ENCODE measurements around the gene ELP1. TPM values are rescaled to one million over a fixed set of nuclear protein-coding genes. Genes with fewer than 3 reads are reported as not detected.
"Not testable (repeated sequence)": the region's sequence is repeated elsewhere in the genome, so short reads cannot be mapped to it uniquely, and the experiment has no call there.

The ELP1 gene
- total RNA-seq, 4 donors from 2014 or later = 19.1 to 26.4 (median 22.9) TPM

DNA sequence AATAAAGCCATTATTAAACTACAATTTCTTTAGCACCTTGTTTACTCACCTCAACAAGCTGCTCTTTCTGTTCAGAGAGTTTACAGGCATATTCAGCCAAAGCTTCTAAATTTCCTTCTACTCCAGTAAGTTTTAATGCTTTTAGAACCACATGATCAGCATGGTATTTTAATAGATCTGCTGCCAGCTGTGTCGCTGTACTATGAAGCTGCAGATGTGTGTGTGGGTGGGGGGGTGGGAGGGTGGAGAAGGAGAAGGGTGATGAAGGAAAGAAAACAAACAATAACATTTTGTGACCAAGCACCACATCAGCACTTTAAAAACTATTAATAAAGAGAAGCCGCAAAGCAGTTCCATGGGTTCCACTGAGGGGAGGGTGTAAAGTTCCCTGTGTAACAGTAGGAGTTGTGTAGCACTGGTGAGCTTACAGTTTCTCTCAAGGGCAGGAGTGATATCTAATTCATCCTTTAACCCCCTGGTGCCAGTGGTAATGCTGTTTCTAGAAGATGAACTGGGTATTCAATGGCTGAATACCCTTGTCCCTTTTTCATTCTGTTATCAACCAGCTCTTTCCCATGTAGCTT lies 38.8 kb upstream of the ELP1 start:
- Histone ChIP-seq H3K27ac (no peak overlapping the region), H3K4me1 (no peaks in the 10 kb centered on the region), H3K27me3 (no peaks in the 10 kb centered on the region), H3K9me3 (no peaks in the 10 kb centered on the region), H3K36me3 (no peaks in the 10 kb centered on the region), H3K4me3 (no peak overlapping the region)
- no peak for DNase-seq
- TF ChIP-seq POLR2A (IDR thresholded peaks at IDR 0.05) = no peak
- no peak for TF ChIP-seq CTCF (IDR thresholded peaks at IDR 0.05)

DNA sequence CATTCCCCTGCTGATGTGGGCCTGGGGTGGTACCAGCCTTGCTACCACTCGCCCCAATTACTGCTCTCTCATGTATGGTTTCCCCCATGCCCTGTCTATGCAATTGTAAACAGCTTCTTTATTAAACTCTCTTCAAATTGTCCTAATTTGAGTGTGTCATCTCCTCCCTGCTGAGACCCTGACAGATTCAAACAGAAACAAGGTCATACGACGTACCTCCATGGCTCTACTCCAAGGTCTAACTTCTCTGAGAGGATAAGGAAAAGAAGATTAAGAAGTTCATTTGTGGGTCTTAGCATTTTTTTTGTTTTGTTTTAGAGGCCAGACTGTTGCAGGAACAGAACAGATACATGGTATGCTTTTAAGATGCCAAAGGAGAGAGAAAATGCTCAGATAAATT lies 38.3 kb upstream of the ELP1 start:
- Histone ChIP-seq H3K4me3 (no peak overlapping the region), H3K9me3 (no peaks in the 10 kb centered on the region), H3K27me3 (no peaks in the 10 kb centered on the region), H3K27ac (no peak overlapping the region), H3K4me1 (no peaks in the 10 kb centered on the region), H3K36me3 (no peaks in the 10 kb centered on the region)
- no peak for DNase-seq
- TF ChIP-seq CTCF (IDR thresholded peaks at IDR 0.05) (no peak), POLR2A (IDR thresholded peaks at IDR 0.05) (no peak)

DNA sequence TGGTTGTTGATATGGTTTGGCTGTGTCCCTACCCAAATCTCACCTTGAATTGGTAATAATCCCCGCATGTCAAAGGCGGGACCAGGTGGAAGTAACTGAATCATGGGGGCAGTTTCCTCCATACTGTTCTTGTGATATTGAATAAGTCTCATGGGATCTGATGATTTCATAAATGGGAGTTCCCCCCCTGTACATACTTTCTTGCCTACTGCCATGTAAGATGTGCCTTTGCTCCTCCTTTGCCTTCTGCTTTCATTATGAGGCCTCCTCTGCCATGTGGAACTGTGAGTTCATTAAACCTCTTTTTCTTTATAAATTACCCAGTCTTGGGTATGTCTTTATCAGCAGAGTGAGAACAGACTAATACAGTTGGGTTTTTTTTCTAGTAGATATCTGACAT lies 37.5 kb upstream of the ELP1 start:
- H3K27me3 ChIP-seq, H3K36me3 ChIP-seq, H3K27ac ChIP-seq, H3K9me3 ChIP-seq, DNase-seq, H3K4me1 ChIP-seq, H3K4me3 ChIP-seq: not testable (repeated sequence)

DNA sequence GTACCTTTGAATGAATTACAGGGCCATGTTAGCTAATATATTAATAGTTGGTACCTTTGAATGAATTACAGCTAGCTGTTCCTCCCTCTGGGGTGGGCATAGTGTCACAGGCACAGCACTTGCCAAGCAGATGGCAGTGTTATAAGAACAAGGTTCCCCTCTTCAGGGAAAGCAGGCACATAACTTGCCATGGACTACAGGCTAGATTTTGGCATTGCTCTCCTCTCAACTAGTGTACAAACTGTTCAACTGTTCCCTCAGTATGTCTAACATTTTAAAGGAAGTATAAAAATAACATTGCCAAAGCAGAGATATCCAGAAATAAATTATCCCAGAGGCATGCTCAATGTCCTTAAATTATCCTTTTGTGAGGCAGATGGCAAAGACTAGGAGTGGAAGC lies 34.0 kb upstream of the ELP1 start:
- TF ChIP-seq CTCF (IDR thresholded peaks at IDR 0.05) (no peak), POLR2A (IDR thresholded peaks at IDR 0.05) (no peak)
- Histone ChIP-seq H3K9me3 (no peaks in the 10 kb centered on the region), H3K36me3 (no peaks in the 10 kb centered on the region), H3K27ac (no peak overlapping the region), H3K27me3 (no peaks in the 10 kb centered on the region), H3K4me3 (no peak overlapping the region), H3K4me1 (no peaks in the 10 kb centered on the region)
- no peak for DNase-seq

GRCh38 chr9:108963459-108964143 lies 29.7 kb upstream of the ELP1 start:
- Histone ChIP-seq H3K4me3 (no peak overlapping the region), H3K9me3 (no peaks in the 10 kb centered on the region), H3K27me3 (no peaks in the 10 kb centered on the region), H3K4me1 (no peaks in the 10 kb centered on the region), H3K36me3 (no peaks in the 10 kb centered on the region), H3K27ac (no peak overlapping the region)
- no peak for TF ChIP-seq CTCF (IDR thresholded peaks at IDR 0.05)
- TF ChIP-seq POLR2A (IDR thresholded peaks at IDR 0.05) = no peak
- no peak for DNase-seq

DNA sequence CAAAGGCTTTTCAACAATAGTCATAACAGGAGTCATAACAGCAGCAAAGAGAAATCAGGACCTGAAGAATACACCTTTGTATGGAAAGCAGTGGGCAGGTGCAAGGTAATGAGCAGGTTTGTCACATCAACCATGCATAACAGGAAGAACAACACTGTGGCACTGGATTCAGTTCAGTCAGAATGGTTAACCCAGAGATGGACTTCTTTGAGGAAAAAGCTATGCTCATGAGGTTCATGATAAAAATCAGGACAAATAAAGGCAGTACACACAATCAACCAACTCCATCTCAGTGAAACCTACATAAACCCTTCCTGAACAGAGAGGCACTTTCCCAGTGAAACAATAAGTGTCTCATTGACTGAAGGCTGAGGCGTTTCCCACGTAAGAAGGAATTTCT lies 27.2 kb upstream of the ELP1 start:
- H3K4me1 ChIP-seq = no peaks in the 10 kb centered on the region
- no peaks in the 10 kb centered on the region for H3K36me3 ChIP-seq
- H3K4me3 ChIP-seq = no peak overlapping the region
- TF ChIP-seq CTCF (IDR thresholded peaks at IDR 0.05) (no peak), POLR2A (IDR thresholded peaks at IDR 0.05) (no peak)
- H3K27me3 ChIP-seq = no peaks in the 10 kb centered on the region
- H3K9me3 ChIP-seq = no peaks in the 10 kb centered on the region
- no peak overlapping the region for H3K27ac ChIP-seq
- DNase-seq = no peak
